Breast epithelium (tissue), 3 donors: Measurements from ENCODE around the gene GGT5.
"Not testable (repeated sequence)": the region's sequence is repeated elsewhere in the genome, so short reads cannot be mapped to it uniquely, and the experiment has no call there.

ENCODE experiments used
- POLR2A ChIP-seq: fragments of 450-650 bp; IDR thresholded peaks from one replicate; pipeline ENCODE4 v1.6.1; 2016; ENCODE audit warnings: antibody characterized with exemption, mild to moderate bottlenecking, moderate library complexity
- POLR2AphosphoS5 ChIP-seq, 3 donors: sonication (generic); formaldehyde crosslinking; IDR thresholded peaks; one replicate each; pipeline ENCODE4 v1.6.1; 2017; ENCODE audit warnings: antibody characterized with exemption in 3 of 3

GRCh38 chr22:24280363-24280762 is 35.5 kb upstream of the GGT5 start:
- not testable (repeated sequence) for TF ChIP-seq POLR2A; POLR2AphosphoS5 (IDR thresholded peaks at IDR 0.05)
